ENCODE results near the gene FAT3. TPM values are rescaled to one million over a fixed set of nuclear protein-coding genes. Genes with fewer than 3 reads are reported as not detected.

The FAT3 gene
- total and polyA plus RNA-seq, 2 donors (not counting 3 experiments of a cell fraction or from before 2014, with no cell fraction given) = 0.08 to 1.4 TPM

GRCh38 chr11:92267968-92268367 lies 43.4 kb downstream of the FAT3 start:
- no peak for TF ChIP-seq POLR2A (IDR thresholded peaks at IDR 0.05; ENCODE audit: low read depth, low read length)
- TF ChIP-seq GATA2 (IDR thresholded peaks at IDR 0.05; ENCODE audit: insufficient read depth, insufficient read length, low read depth, low read length) = no peak
- no peak for TF ChIP-seq FOS (IDR thresholded peaks at IDR 0.05; ENCODE audit: borderline replicate concordance, insufficient read depth, low read length)
- no peak for TF ChIP-seq MYC (IDR thresholded peaks at IDR 0.05; ENCODE audit: low read depth, low read length)
- TF ChIP-seq, protein P1, sequence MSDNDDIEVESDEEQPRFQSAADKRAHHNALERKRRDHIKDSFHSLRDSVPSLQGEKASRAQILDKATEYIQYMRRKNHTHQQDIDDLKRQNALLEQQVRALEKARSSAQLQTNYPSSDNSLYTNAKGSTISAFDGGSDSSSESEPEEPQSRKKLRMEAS (IDR thresholded peaks at IDR 0.05; ENCODE audit: insufficient read depth, insufficient read length) = no peak
- TF ChIP-seq, protein P2, sequence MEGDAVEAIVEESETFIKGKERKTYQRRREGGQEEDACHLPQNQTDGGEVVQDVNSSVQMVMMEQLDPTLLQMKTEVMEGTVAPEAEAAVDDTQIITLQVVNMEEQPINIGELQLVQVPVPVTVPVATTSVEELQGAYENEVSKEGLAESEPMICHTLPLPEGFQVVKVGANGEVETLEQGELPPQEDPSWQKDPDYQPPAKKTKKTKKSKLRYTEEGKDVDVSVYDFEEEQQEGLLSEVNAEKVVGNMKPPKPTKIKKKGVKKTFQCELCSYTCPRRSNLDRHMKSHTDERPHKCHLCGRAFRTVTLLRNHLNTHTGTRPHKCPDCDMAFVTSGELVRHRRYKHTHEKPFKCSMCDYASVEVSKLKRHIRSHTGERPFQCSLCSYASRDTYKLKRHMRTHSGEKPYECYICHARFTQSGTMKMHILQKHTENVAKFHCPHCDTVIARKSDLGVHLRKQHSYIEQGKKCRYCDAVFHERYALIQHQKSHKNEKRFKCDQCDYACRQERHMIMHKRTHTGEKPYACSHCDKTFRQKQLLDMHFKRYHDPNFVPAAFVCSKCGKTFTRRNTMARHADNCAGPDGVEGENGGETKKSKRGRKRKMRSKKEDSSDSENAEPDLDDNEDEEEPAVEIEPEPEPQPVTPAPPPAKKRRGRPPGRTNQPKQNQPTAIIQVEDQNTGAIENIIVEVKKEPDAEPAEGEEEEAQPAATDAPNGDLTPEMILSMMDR (IDR thresholded peaks at IDR 0.05; ENCODE audit: extremely low read depth in 1 of 2, insufficient read depth in 1 of 2, low read depth in 1 of 2, low read length in 2 of 2) = no peak
- no peak for TF ChIP-seq POLR2AphosphoS5 (IDR thresholded peaks at IDR 0.05; ENCODE audit: insufficient read depth, low read depth, low read length)
- no peak for TF ChIP-seq EZH2 (IDR thresholded peaks at IDR 0.05; ENCODE audit: borderline replicate concordance, low read depth, low read length, severe bottlenecking)
- TF ChIP-seq JUN (IDR thresholded peaks at IDR 0.05; ENCODE audit: borderline replicate concordance, insufficient read depth, insufficient read length, low read depth) = no peak

More at GRCh38 chr11:92267968-92268367, 43.4 kb downstream of the FAT3 start:
- dilution Hi-C loops (cut with MboI; ENCODE audit: extremely low pct_ligation_motif_present, low sequenced_read_pairs) (no loop called here), intact Hi-C loops (cut with micrococcal nuclease) (no loop called here)
- no peak overlapping the region for H3K9ac ChIP-seq (replicated peaks; ENCODE audit: extremely low read depth, insufficient read depth, low read length)
- POLR2A ChIA-PET = no interaction called here
- CTCF ChIA-PET = interaction anchor here (0.8 kb wide), 1 partner anchor 37 kb away, joined by 3 read pairs; no protein-coding TSS in a partner anchor
- no peaks in the 10 kb centered on the region for H3K27me3 ChIP-seq (ENCODE audit: control insufficient read depth in 2 of 2, insufficient read depth in 2 of 2, low read length in 2 of 2)
- no peak overlapping the region for H3K4me2 ChIP-seq (ENCODE audit: insufficient read depth, low read length)
- H3K9me3 ChIP-seq (replicated peaks; ENCODE audit: control insufficient read depth, insufficient read depth, low read length) = no peaks in the 10 kb centered on the region
- H4K20me1 ChIP-seq (replicated peaks; ENCODE audit: control insufficient read depth, extremely low read depth, insufficient read depth, low read length) = no peaks in the 10 kb centered on the region
- no peak overlapping the region for H3K4me3 ChIP-seq (replicated peaks in 1 of 3; ENCODE audit: insufficient read depth in 1 of 3, low read depth in 1 of 3, low read length in 3 of 3)
- H2AFZ ChIP-seq (ENCODE audit: low read depth, low read length) = no peak overlapping the region
- BruUV-seq (replicated peaks) = no TSS peak
- no peak for FAIRE-seq
- DNase-seq (ENCODE audit: low read depth, low spot score) = no peak
- no peaks in the 10 kb centered on the region for H3K9me1 ChIP-seq (replicated peaks; ENCODE audit: control insufficient read depth, extremely low read depth, insufficient read depth, low read length)
- peaks cover 2% of the 10 kb centered on the region for H3K4me1 ChIP-seq (ENCODE audit: control insufficient read depth, extremely low read depth, insufficient read depth, low read length)
- H3K79me2 ChIP-seq (ENCODE audit: control insufficient read depth, insufficient read depth, low read length) = no peaks in the 10 kb centered on the region
- H3K27ac ChIP-seq (ENCODE audit: insufficient read depth, low read depth, low read length) = no peak overlapping the region
- no peaks in the 10 kb centered on the region for H3K36me3 ChIP-seq (ENCODE audit: control insufficient read depth in 2 of 2, extremely low read depth in 1 of 2, insufficient read depth in 2 of 2, low read length in 2 of 2)

Data from endothelial cell of umbilical vein (primary cell).